ENCODE data around the gene SEC24C. TPM values are rescaled to one million over a fixed set of nuclear protein-coding genes. Genes with fewer than 3 reads are reported as not detected.
"Not testable (repeated sequence)": the region's sequence is repeated elsewhere in the genome, so short reads cannot be mapped to it uniquely, and the experiment has no call there.

Gene SEC24C
- total RNA-seq, 2 experiments from 2014 or later = 87.5 to 88.7 TPM

- intact Hi-C loops (cut with micrococcal nuclease) = loop anchor here (5.0 kb wide), 1 partner anchor 40 kb away; the partner anchor contains the start of gene SEC24C
- ATAC-seq = no peak
- Mint-ChIP-seq H3K27me3 (no peaks in the 10 kb centered on the region), H3K9me3 (no peaks in the 10 kb centered on the region), H3K27ac (peak overlapping the region; percentile 94), H3K4me1 (ENCODE audit: low read depth) (peaks cover 45% of the 10 kb centered on the region), H3K36me3 (ENCODE audit: low read depth) (peaks cover 23% of the 10 kb centered on the region), H3K4me3 (peak overlapping the region; percentile 85)
- CTCF ChIA-PET = interaction anchor here (1.0 to 4.1 kb wide), 3 partner anchors 10 to 19 kb away, joined by 3 to 30 read pairs (median 13); a partner anchor contains a TSS
- TF ChIP-seq CTCF (IDR thresholded peaks at IDR 0.05) = no peak
- POLR2A ChIA-PET = interaction anchor here (0.6 to 11.7 kb wide), 4 partner anchors 13 to 52 kb away, joined by 3 to 112 read pairs (median 44); a partner anchor contains a TSS
- no peak for DNase-seq
These were observed 38.5 kb downstream of the SEC24C start for GRCh38 chr10:73782749-73783085.

- no peak for TF ChIP-seq CTCF (IDR thresholded peaks at IDR 0.05)
- Mint-ChIP-seq H3K36me3 (ENCODE audit: low read depth) (peaks cover 18% of the 10 kb centered on the region), H3K27me3 (no peaks in the 10 kb centered on the region), H3K9me3 (no peaks in the 10 kb centered on the region), H3K4me1 (ENCODE audit: low read depth) (peaks cover 37% of the 10 kb centered on the region), H3K4me3 (peak within 1 kb of the TSS; percentile 84), H3K27ac (peak within 1 kb of the TSS; percentile 100)
- DNase-seq = peak; percentile 93
- ATAC-seq = peak; percentile 88
- ChIA-PET CTCF (interaction anchor here (1.1 to 3.0 kb wide), 5 partner anchors 10 to 63 kb away, joined by 3 to 13 read pairs (median 4); a partner anchor contains a TSS), POLR2A (interaction anchor here (1.1 to 11.7 kb wide), 7 partner anchors 11 to 42 kb away, joined by 3 to 112 read pairs (median 13); a partner anchor contains a TSS)
- intact Hi-C loops (cut with micrococcal nuclease) = no loop called here
These were observed 41.1 kb downstream of the SEC24C start, which contains the start of gene ZSWIM8 for GRCh38 chr10:73785211-73785720. Gene ZSWIM8 (plus strand): TSS chr10:73785606. CDS start chr10:73785879, 273 bp downstream.

GRCh38 chr10:73785721-73786511 lies 41.7 kb downstream of the SEC24C start:
- Mint-ChIP-seq H3K27me3 (no peaks in the 10 kb centered on the region), H3K4me3 (peak overlapping the region; percentile 84), H3K9me3 (no peaks in the 10 kb centered on the region), H3K27ac (peak overlapping the region; percentile 100), H3K4me1 (ENCODE audit: low read depth) (peaks cover 32% of the 10 kb centered on the region), H3K36me3 (ENCODE audit: low read depth) (peaks cover 19% of the 10 kb centered on the region)
- no peak for TF ChIP-seq CTCF (IDR thresholded peaks at IDR 0.05)
- POLR2A ChIA-PET = interaction anchor here (1.1 to 11.7 kb wide), 7 partner anchors 10 to 43 kb away, joined by 3 to 112 read pairs (median 13); a partner anchor contains a TSS
- intact Hi-C loops (cut with micrococcal nuclease) = no loop called here
- CTCF ChIA-PET = interaction anchor here (1.1 to 2.0 kb wide), 6 partner anchors 9 to 64 kb away, joined by 3 to 5 read pairs (median 4); a partner anchor contains a TSS
- DNase-seq = peak; percentile 70
- ATAC-seq = peak; percentile 6

- ChIA-PET CTCF (interaction anchor here (1.1 to 2.0 kb wide), 7 partner anchors 8 to 63 kb away, joined by 3 to 5 read pairs (median 4); a partner anchor contains a TSS), POLR2A (interaction anchor here (1.1 to 11.7 kb wide), 7 partner anchors 9 to 44 kb away, joined by 3 to 112 read pairs (median 13); a partner anchor contains a TSS)
- Mint-ChIP-seq H3K27ac (peak overlapping the region; percentile 82), H3K4me1 (ENCODE audit: low read depth) (peaks cover 30% of the 10 kb centered on the region), H3K9me3 (no peaks in the 10 kb centered on the region), H3K36me3 (ENCODE audit: low read depth) (peaks cover 21% of the 10 kb centered on the region), H3K4me3 (peak overlapping the region; percentile 84), H3K27me3 (no peaks in the 10 kb centered on the region)
- ATAC-seq (no peak), DNase-seq (no peak)
- intact Hi-C loops (cut with micrococcal nuclease) = no loop called here
- TF ChIP-seq CTCF (IDR thresholded peaks at IDR 0.05) = no peak
These were observed 42.3 kb downstream of the SEC24C start for GRCh38 chr10:73786512-73786885.

- H3K36me3 Mint-ChIP-seq (ENCODE audit: low read depth) = peaks cover 19% of the 10 kb centered on the region
These were observed 43.0 kb downstream of the SEC24C start for GRCh38 chr10:73787031-73787800.

More at GRCh38 chr10:73787031-73787800, 43.0 kb downstream of the SEC24C start:
- H3K9me3 Mint-ChIP-seq; H3K27me3 Mint-ChIP-seq; H3K27ac Mint-ChIP-seq; intact Hi-C loops (cut with micrococcal nuclease); DNase-seq; ATAC-seq: not testable (repeated sequence)
- Mint-ChIP-seq H3K4me3 (peak overlapping the region; percentile 84), H3K4me1 (ENCODE audit: low read depth) (peaks cover 30% of the 10 kb centered on the region)
- POLR2A ChIA-PET = interaction anchor here (1.1 to 11.7 kb wide), 7 partner anchors 9 to 28 kb away, joined by 3 to 112 read pairs (median 13); a partner anchor contains a TSS
- CTCF ChIA-PET = interaction anchor here (1.3 to 2.0 kb wide), 4 partner anchors 15 to 62 kb away, joined by 3 to 5 read pairs (median 4); a partner anchor contains a TSS
